HepG2 (cell line): ENCODE data around the gene NRAP. TPM values are rescaled to one million over a fixed set of nuclear protein-coding genes. Genes with fewer than 3 reads are reported as not detected.

Experiments used
- ATAC-seq: fragments of 200-7000 bp; cut with Tn5 transposase; 3 replicates; pipeline ENCODE4 v1.9.1; 2020; ENCODE audit warnings: mild to moderate bottlenecking, moderate library complexity
- BruUV-seq: library from RNA; stranded (reverse); fragments of 400-500 nt; replicated peaks from 2 replicates; lab custom pipeline; 2021; lab: Mats Ljungman, UMichigan
- CTCF ChIA-PET: fragments of 300-600 bp; formaldehyde crosslinking; extraction: SDS; loops from one replicate; lab custom pipeline; 2021; ENCODE audit warnings: low total read pairs, inconsistent platforms, low intra/inter-chr PET ratio; lab: Yijun Ruan, JAX
- POLR2A ChIA-PET: fragments of 350-600 bp; sonication (Branson Sonifier 250); formaldehyde crosslinking; loops from one replicate; lab custom pipeline; 2020; ENCODE audit warnings: antibody characterized with exemption, inconsistent platforms; lab: Yijun Ruan, JAX
- DNase-seq: peaks from one replicate; pipeline ENCODE4 v3.0.0-alpha.2; 2015; ENCODE audit warnings: low spot score
- FAIRE-seq: peaks from 3 replicates; lab custom pipeline; 2011; peaks lifted over from hg19 to GRCh38; lab: Jason Lieb, UNC
- H2AFZ ChIP-seq: one replicate; pipeline ENCODE4 v1.6.1; 2011; ENCODE audit warnings: low read length, inconsistent platforms
- H3K27ac ChIP-seq: fragments of 300-600 bp; 3 replicates; pipeline ENCODE4 v1.8.0; 2011; ENCODE audit warnings: mixed run types, mild to moderate bottlenecking, mixed read lengths, low read length, inconsistent platforms; ENCODE audit not compliant: insufficient read depth; ENCODE audit errors: extremely low read length
- H3K27me3 ChIP-seq, 2 experiments: fragments of 200-600 bp in 1 of 2; 2 replicates in 1 of 2; 3 replicates in 1 of 2; pipeline versions ENCODE4 v1.6.0 to v1.8.0; 2011; ENCODE audit warnings: low read length in 2 of 2, mild to moderate bottlenecking in 2 of 2, moderate library complexity in 2 of 2, inconsistent platforms in 1 of 2; ENCODE audit not compliant: insufficient read depth in 2 of 2, control insufficient read depth in 1 of 2
- H3K36me3 ChIP-seq, 2 experiments: fragments of 200-600 bp in 1 of 2; replicated peaks in 1 of 2; 2 replicates in 1 of 2; 3 replicates in 1 of 2; pipeline versions ENCODE4 v1.5.1 to v1.8.0; 2011; ENCODE audit warnings: low read length in 2 of 2, inconsistent platforms in 1 of 2; ENCODE audit not compliant: insufficient read depth in 2 of 2, control insufficient read depth in 1 of 2
- H3K4me1 ChIP-seq: 2 replicates; pipeline ENCODE4 v1.5.1; 2012; ENCODE audit warnings: low read length, inconsistent platforms; ENCODE audit not compliant: insufficient read depth
- H3K4me2 ChIP-seq: 2 replicates; pipeline ENCODE4 v1.6.0; 2011; ENCODE audit warnings: low read depth, low read length, inconsistent platforms
- H3K4me3 ChIP-seq, 3 experiments: fragments of 200-600 bp in 1 of 3; sonication (generic), shearing (Covaris generic) in 1 of 3; replicated peaks in 1 of 3; 2 replicates each; pipeline ENCODE4 v1.5.1; 2011 to 2016; ENCODE audit warnings: low read length in 3 of 3, inconsistent platforms in 2 of 3, low read depth in 2 of 3, mild to moderate bottlenecking in 2 of 3, control low read depth in 1 of 3, mixed read lengths in 1 of 3; ENCODE audit not compliant: insufficient read depth in 1 of 3
- H3K79me2 ChIP-seq: one replicate; pipeline ENCODE4 v1.6.1; 2011; ENCODE audit warnings: low read length, inconsistent platforms; ENCODE audit not compliant: insufficient read depth
- H3K9ac ChIP-seq: 2 replicates; pipeline ENCODE4 v1.6.0; 2011; ENCODE audit warnings: mild to moderate bottlenecking, low read depth, low read length, inconsistent platforms; ENCODE audit not compliant: insufficient read depth
- H3K9me3 ChIP-seq: 2 replicates; pipeline ENCODE4 v1.5.1; 2012; ENCODE audit warnings: mild to moderate bottlenecking, low read length
- H4K20me1 ChIP-seq: 2 replicates; pipeline ENCODE4 v1.6.0; 2011; ENCODE audit warnings: inconsistent platforms, mild to moderate bottlenecking, low read length, moderate library complexity; ENCODE audit not compliant: insufficient read depth
- ARNTL ChIP-seq: sonication (generic); formaldehyde crosslinking; IDR thresholded peaks from 2 replicates; pipeline ENCODE4 v1.4.0; 2020; ENCODE audit warnings: mild to moderate bottlenecking, missing genetic modification reagents
- FOSL2 ChIP-seq: sonication (generic); formaldehyde crosslinking; IDR thresholded peaks from 2 replicates; pipeline ENCODE4 v1.4.0; 2020; ENCODE audit warnings: missing genetic modification reagents
- KDM6A ChIP-seq: IDR thresholded peaks from 2 replicates; pipeline ENCODE4 v1.6.1; 2016; ENCODE audit warnings: low read depth
- MAF1 ChIP-seq: sonication (generic); formaldehyde crosslinking; IDR thresholded peaks from 2 replicates; pipeline ENCODE4 v1.5.0; 2020; ENCODE audit warnings: missing genetic modification reagents, borderline replicate concordance
- MIXL1 ChIP-seq: IDR thresholded peaks from 2 replicates; pipeline ENCODE4 v1.6.1; 2016
- MTF1 ChIP-seq: sonication (generic); formaldehyde crosslinking; IDR thresholded peaks from 2 replicates; pipeline ENCODE4 v1.5.0; 2020; ENCODE audit warnings: missing genetic modification reagents
- NFE2L2 ChIP-seq: fragments of 150-350 bp; IDR thresholded peaks from 2 replicates; pipeline ENCODE4 v1.6.1; 2014; ENCODE audit warnings: low read length
- PCBP2 ChIP-seq: fragments of 200-400 bp; formaldehyde crosslinking; optimal IDR thresholded peaks from 2 replicates; pipeline ENCODE3; 2018; ENCODE audit warnings: low read length, low read depth; ENCODE audit not compliant: poor library complexity, severe bottlenecking
- PITX1 ChIP-seq: sonication (generic); formaldehyde crosslinking; IDR thresholded peaks from 2 replicates; pipeline ENCODE4 v1.5.1; 2020; ENCODE audit warnings: mild to moderate bottlenecking, missing genetic modification reagents
- SRF ChIP-seq: IDR thresholded peaks from 2 replicates; pipeline ENCODE4 v1.6.1; 2011; ENCODE audit warnings: mild to moderate bottlenecking, low read depth, low read length, moderate library complexity
- XBP1 ChIP-seq: sonication (generic); formaldehyde crosslinking; IDR thresholded peaks from 2 replicates; pipeline ENCODE4 v1.5.0; 2020; ENCODE audit warnings: missing genetic modification reagents
- ZBTB21 ChIP-seq: sonication (generic); formaldehyde crosslinking; IDR thresholded peaks from 2 replicates; pipeline ENCODE4 v1.4.0; 2020; ENCODE audit warnings: missing genetic modification reagents
- ZMAT3 ChIP-seq: sonication (generic); formaldehyde crosslinking; conservative IDR thresholded peaks from 2 replicates; pipeline ENCODE4 v1.7.0; 2021; ENCODE audit warnings: missing genetic modification reagents
- ZNF253 ChIP-seq: sonication (generic); formaldehyde crosslinking; IDR thresholded peaks from 2 replicates; pipeline ENCODE4 v1.8.0; 2022; ENCODE audit warnings: mild to moderate bottlenecking, missing genetic modification reagents, borderline replicate concordance
- ZNF292 ChIP-seq: sonication (generic); formaldehyde crosslinking; IDR thresholded peaks from 2 replicates; pipeline ENCODE4 v1.8.1; 2022; ENCODE audit warnings: mild to moderate bottlenecking, low read depth, missing genetic modification reagents, borderline replicate concordance
- ZNF607 ChIP-seq: sonication (generic); formaldehyde crosslinking; IDR thresholded peaks from 2 replicates; pipeline ENCODE4 v1.5.1; 2020; ENCODE audit warnings: missing genetic modification reagents, mild to moderate bottlenecking, borderline replicate concordance
- WGBS: methylation state at CpG from one replicate; pipeline ENCODE4 v1.1.6; 2017; ENCODE audit warnings: low lambda C conversion rate; 5-methylcytosine and 5-hydroxymethylcytosine counted together
- in situ Hi-C: cut with HindIII; loops from 2 replicates; pipeline ENCODE4 v1.10.0; 2017; ENCODE audit warnings: low pct_unique_long_range_greater_than_20kb; ENCODE audit not compliant: extremely low pct_ligation_motif_present
- intact Hi-C: fragments of 100-400 bp; cut with micrococcal nuclease; formaldehyde crosslinking; loops from one replicate; pipeline ENCODE4 v1.10.0; 2022; ENCODE audit not compliant: unreplicated experiment
- polyA plus RNA-seq, 8 experiments: library from polyadenylated mRNA; depleted of rRNA in 3 of 8; stranded (reverse) in 7 of 8; unstranded in 1 of 8; fragments of >200 nt; fragmentation: Illumina TruSeq in 4 of 8; extraction: Trizol in 4 of 8; gene quantifications; 2 replicates each; pipeline versions ENCODE4 v1.2.1 to v1.2.3, GENCODE V29; 2011 to 2016; ENCODE audit warnings: low read depth in 4 of 8, missing spikeins in 1 of 8, mixed read lengths in 1 of 8; ENCODE audit not compliant: insufficient read depth in 1 of 8
- total RNA-seq, 5 experiments: library from RNA; depleted of rRNA; stranded (reverse); fragments of >200 nt; fragmentation: Illumina TruSeq; extraction: Trizol; gene quantifications; 2 replicates each; pipeline ENCODE4 v1.2.3, GENCODE V29; 2016; ENCODE audit warnings: low read depth in 1 of 5
- TF ChIP-seq, protein P1 (sequence below): sonication (generic); formaldehyde crosslinking; conservative IDR thresholded peaks from 2 replicates; pipeline ENCODE4 v1.4.0; 2020; ENCODE audit warnings: mild to moderate bottlenecking, missing genetic modification reagents, moderate library complexity
- TF ChIP-seq, protein P2 (sequence below): sonication (generic); formaldehyde crosslinking; IDR thresholded peaks from 2 replicates; pipeline ENCODE4 v1.5.1; 2020; ENCODE audit warnings: missing genetic modification reagents, mild to moderate bottlenecking, borderline replicate concordance
- TF ChIP-seq, protein P3 (sequence below): sonication (generic); formaldehyde crosslinking; IDR thresholded peaks from 2 replicates; pipeline ENCODE4 v1.8.0; 2022; ENCODE audit warnings: missing genetic modification reagents, low read depth, mild to moderate bottlenecking, borderline replicate concordance
- TF ChIP-seq, protein P4 (sequence below): IDR thresholded peaks from 2 replicates; pipeline ENCODE4 v1.6.1; 2016; ENCODE audit warnings: missing compliant biosample characterization, missing genetic modification reagents, borderline replicate concordance

Gene NRAP
- total and polyA plus RNA-seq, 2 of the 13 experiments (the other 11 are each of a cell fraction or from before 2014, with no cell fraction given), result not detected

DNA sequence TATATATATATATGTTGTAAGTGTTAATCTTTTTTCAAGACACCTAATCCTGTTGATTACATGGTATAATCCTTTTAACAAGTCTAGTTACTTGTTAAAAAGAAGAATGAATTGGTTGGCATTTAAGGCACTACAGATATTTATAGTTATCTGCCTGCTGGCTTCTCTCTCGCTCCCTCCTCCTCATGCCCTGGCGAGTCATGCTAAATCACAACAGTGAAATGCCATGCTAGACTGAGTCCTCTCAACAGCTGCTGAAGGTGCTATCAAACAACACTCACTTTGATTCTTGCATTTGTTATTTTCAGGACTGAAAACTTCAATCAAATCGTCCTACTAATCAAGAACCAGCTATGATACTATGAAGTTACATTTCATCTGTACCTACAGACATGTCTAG is 15.4 kb downstream of the NRAP start:
- ATAC-seq (no peak), DNase-seq (no peak), FAIRE-seq (no peak)
- Histone ChIP-seq H2AFZ (no peak overlapping the region), H4K20me1 (no peaks in the 10 kb centered on the region), H3K4me1 (0 out of 2 replicates have a peak, but pooled peaks cover 8% of the 10 kb centered on the region), H3K9ac (no peak overlapping the region), H3K79me2 (no peaks in the 10 kb centered on the region), H3K27me3 (no peaks in the 10 kb centered on the region), H3K4me3 (no peak overlapping the region), H3K27ac (no peak overlapping the region), H3K9me3 (no peaks in the 10 kb centered on the region), H3K36me3 (no peaks in the 10 kb centered on the region), H3K4me2 (no peak overlapping the region)
- POLR2A ChIA-PET, result no interaction called here
- WGBS, result 17% methylated on average over 3 of the region's 3 CpGs
- intact Hi-C loops, result no loop called here
- CTCF ChIA-PET, result no interaction called here
- BruUV-seq, result no TSS peak
- TF ChIP-seq NFE2L2 (no peak), ARNTL (CRISPR knock-in tag) (no peak), MTF1 (CRISPR knock-in tag) (no peak), ZMAT3 (no peak), ZNF292 (no peak), ZBTB21 (CRISPR knock-in tag) (no peak), MAF1 (CRISPR knock-in tag) (no peak), ZNF253 (no peak), PCBP2 (no peak), ZNF607 (CRISPR knock-in tag) (no peak), KDM6A (CRISPR knock-in tag) (no peak), SRF (no peak), MIXL1 (CRISPR knock-in tag) (no peak), FOSL2 (CRISPR knock-in tag) (no peak), PITX1 (CRISPR knock-in tag) (no peak), XBP1 (CRISPR knock-in tag) (no peak)
- TF ChIP-seq, protein P1, sequence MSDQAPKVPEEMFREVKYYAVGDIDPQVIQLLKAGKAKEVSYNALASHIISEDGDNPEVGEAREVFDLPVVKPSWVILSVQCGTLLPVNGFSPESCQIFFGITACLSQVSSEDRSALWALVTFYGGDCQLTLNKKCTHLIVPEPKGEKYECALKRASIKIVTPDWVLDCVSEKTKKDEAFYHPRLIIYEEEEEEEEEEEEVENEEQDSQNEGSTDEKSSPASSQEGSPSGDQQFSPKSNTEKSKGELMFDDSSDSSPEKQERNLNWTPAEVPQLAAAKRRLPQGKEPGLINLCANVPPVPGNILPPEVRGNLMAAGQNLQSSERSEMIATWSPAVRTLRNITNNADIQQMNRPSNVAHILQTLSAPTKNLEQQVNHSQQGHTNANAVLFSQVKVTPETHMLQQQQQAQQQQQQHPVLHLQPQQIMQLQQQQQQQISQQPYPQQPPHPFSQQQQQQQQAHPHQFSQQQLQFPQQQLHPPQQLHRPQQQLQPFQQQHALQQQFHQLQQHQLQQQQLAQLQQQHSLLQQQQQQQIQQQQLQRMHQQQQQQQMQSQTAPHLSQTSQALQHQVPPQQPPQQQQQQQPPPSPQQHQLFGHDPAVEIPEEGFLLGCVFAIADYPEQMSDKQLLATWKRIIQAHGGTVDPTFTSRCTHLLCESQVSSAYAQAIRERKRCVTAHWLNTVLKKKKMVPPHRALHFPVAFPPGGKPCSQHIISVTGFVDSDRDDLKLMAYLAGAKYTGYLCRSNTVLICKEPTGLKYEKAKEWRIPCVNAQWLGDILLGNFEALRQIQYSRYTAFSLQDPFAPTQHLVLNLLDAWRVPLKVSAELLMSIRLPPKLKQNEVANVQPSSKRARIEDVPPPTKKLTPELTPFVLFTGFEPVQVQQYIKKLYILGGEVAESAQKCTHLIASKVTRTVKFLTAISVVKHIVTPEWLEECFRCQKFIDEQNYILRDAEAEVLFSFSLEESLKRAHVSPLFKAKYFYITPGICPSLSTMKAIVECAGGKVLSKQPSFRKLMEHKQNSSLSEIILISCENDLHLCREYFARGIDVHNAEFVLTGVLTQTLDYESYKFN (CRISPR knock-in tag), result no peak
- TF ChIP-seq, protein P2, sequence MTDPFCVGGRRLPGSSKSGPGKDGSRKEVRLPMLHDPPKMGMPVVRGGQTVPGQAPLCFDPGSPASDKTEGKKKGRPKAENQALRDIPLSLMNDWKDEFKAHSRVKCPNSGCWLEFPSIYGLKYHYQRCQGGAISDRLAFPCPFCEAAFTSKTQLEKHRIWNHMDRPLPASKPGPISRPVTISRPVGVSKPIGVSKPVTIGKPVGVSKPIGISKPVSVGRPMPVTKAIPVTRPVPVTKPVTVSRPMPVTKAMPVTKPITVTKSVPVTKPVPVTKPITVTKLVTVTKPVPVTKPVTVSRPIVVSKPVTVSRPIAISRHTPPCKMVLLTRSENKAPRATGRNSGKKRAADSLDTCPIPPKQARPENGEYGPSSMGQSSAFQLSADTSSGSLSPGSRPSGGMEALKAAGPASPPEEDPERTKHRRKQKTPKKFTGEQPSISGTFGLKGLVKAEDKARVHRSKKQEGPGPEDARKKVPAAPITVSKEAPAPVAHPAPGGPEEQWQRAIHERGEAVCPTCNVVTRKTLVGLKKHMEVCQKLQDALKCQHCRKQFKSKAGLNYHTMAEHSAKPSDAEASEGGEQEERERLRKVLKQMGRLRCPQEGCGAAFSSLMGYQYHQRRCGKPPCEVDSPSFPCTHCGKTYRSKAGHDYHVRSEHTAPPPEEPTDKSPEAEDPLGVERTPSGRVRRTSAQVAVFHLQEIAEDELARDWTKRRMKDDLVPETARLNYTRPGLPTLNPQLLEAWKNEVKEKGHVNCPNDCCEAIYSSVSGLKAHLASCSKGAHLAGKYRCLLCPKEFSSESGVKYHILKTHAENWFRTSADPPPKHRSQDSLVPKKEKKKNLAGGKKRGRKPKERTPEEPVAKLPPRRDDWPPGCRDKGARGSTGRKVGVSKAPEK (CRISPR knock-in tag), result no peak
- TF ChIP-seq, protein P3, sequence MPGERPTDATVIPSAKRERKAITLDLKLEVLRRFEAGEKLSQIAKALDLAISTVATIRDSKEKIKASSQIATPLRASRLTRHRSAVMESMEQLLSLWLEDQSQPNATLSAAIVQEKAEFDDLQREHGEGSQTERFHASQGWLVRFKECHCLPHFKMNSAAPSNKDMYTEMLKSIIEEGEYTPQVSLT (CRISPR knock-in tag), result no peak
- TF ChIP-seq, protein P4, sequence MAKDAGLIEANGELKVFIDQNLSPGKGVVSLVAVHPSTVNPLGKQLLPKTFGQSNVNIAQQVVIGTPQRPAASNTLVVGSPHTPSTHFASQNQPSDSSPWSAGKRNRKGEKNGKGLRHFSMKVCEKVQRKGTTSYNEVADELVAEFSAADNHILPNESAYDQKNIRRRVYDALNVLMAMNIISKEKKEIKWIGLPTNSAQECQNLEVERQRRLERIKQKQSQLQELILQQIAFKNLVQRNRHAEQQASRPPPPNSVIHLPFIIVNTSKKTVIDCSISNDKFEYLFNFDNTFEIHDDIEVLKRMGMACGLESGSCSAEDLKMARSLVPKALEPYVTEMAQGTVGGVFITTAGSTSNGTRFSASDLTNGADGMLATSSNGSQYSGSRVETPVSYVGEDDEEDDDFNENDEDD, result no peak
- in situ Hi-C loops, result no loop called here
